ENCODE measurements around the gene PPP2R2D. TPM values are rescaled to one million over a fixed set of nuclear protein-coding genes. Genes with fewer than 3 reads are reported as not detected.

Gene PPP2R2D
- total RNA-seq, 1 experiment from 2014 or later = 21.3 TPM

DNA sequence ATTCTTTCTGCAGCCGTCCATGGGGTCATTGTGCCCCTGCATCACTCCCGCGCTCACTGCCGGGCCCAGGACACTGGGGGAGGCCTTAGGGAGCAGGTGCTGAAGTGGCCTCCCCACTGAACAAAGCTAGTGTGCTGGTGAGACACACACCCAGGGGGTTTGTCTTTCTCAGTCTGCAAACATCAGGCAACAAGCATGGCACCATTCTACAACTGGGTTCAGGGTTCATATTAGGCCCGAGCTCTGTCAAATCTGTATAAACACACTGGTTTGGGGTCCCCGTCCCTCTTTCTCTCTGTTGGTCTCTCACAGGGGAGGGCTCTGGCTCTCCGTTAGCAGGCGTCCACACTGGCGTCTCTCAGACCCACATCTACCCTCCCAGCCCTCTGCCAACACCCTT, 11.1 kb upstream of the PPP2R2D start:
- no peak for DNase-seq (ENCODE audit: low spot score)

DNA sequence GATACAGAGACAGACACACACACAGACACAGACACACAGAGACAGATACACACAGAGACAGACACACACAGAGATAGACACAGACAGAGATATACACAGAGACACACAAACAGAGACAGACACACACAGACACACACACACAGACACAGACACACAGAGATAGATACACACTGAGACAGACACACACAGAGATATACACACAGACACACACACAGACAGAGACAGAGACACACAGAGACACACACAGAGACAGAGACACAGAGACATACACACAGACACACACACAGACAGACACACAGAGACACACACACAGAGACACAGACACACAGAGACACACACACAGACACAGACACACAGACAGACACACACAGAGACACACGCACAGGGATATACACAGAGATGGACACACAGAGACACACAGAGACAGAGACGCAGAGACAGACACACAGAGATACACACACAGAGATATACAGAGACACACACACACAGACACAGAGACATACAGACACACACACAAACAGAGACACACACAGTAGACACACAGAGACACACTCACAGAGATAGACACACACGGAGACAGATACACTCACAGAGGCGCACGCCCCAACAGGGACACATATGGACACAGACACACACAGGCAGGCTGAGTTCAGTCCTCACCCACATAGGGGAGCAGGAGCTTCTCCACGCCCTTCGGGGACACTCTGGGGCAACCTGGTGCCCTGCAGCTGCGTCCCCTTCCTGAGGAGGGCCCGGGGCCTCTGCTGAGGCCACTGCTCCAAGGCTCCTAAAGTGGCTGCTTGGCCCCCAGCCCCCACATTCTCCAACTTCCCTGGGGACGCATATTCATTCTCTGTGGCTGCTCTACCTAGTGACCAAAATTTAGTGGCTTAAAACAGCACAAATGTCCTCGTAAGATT, 10.3 kb upstream of the PPP2R2D start:
- DNase-seq (ENCODE audit: low spot score) = no peak

DNA sequence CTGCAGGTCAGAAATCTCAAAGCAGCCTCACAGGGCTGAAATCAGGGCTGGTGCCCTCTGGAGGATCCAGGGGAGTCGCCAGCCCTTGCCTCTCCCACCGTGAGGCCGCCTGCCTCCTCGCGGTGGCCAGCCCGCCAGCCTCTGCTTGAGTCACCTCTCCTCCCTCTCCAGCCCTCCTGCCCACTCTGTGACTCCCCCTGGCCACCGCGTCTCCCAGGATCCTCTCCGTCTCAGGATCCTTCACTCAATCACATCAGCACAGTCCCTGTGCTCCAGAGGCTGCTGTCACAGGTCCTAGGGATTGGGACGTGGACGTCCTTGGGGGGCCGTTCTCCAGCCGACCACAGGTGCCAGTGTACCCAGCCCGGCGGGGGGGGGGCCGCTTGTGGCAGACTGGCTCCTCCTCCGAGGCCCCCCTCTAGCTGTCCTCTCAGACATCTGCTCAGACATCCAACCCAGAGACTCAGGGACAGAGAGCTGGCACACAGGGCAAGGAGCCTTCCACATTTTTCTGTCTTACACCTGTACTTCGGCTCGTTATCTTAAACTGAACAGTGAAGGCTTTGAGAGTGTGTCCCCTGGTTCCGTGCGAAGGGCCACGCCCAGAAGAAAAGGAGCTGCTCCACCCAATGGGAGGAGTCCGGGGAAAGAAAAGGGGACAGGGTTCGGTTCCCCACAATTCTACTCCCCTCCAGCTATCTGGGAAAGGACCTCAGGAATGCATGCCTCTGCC, 9.4 kb upstream of the PPP2R2D start:
- no peak for DNase-seq (ENCODE audit: low spot score)

DNA sequence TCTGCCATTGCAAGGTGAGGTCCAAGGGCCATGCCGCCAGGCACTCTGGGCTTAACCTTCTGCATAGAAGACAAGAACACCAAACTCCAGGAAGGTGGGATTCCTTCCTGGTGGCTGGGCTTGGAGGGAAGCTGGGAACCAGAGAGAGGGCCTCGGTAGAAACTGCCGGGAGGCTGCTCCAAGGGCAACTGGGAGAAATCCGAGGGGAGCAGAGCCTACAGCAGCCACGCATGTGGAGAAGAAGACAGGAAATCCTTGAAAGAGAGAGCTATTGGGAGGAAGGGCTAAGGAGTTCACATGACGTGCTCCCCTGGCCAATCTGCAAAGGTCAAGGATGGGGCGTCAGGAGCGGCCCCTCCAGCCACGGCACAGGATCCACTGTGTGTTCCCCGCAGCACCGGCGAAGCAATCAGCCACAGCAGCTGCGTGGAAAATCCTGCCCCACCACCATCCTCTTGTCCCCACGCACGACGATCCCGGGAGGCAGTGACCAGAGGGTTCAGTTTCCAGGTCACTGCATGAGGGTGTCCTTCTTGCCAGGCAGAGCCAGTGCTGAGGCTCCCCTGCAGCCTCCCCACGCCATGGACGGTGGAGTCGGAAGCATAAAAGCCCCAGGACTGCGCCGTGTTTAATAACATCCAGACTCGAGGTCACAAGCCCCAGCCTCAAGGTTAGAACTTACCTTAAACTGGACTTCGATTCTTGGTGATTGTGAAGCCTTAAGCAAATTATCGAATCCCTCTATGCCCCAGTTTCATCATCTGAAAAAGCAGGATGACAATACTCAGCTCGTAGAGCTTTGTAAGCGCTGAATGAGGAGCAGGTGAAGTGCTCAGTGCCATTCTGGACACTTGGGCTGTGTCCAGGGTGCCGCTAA, 8.6 kb upstream of the PPP2R2D start:
- DNase-seq (ENCODE audit: low spot score) = no peak

DNA sequence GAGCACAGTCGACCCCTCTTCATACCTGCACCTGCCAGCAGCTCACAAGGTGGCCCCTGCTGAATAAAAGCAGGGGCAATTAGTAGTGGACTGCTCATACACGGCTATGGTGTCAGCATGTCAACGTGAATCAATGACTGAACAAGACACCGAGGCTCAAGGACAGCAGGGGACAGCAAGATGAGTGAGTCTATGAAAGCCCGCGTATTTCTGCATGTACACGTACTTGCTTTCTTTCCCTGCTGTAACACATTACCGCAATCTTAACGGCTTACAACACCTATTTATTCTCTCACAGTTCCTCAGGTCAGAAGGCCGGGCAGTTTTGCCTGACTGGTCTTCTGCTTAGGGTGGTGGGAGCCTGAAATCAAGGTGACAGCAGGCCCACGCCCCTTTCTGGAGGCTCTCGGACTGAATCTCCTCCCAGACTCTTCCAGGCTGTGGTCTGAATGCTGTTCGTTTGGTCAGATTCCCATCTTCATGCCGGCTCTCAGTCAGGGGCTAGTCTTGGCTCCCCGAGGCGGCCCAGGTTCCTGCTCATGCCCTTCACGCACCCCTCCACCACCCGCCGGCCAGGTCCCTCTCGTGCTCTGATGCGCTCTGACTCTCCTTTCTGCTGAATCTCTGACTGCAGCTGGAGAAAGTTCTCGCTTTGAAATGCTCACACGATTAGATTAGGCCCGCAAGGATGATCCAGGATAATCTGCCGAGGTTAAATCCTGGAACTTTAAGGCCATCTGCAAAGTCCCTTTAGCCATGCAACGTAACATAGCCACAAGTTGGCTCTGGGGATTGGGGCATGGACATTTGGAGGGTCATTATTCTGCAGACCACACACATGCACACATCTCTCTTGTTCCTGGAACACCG, 7.8 kb upstream of the PPP2R2D start:
- no peak for DNase-seq (ENCODE audit: low spot score)

DNA sequence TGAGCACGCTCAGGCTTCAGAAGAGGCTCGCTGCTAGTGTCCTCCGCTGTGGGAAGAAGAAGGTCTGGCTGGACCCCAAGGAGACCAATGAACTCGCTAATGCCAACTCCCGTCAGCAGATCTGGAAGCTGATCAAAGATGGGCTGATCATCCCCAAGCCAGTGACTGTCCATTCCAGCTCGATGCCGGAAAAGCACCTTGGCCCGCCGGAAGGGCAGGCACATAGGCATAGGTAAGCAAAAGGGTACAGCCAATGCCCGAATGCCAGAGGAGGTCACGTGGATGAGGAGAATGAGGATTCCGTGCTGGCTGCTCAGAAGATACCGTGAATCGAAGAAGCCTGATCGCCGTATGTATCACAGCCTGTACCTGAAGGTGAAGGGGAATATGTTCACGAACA, 5.7 kb upstream of the PPP2R2D start:
- DNase-seq (ENCODE audit: low spot score) = no peak

DNA sequence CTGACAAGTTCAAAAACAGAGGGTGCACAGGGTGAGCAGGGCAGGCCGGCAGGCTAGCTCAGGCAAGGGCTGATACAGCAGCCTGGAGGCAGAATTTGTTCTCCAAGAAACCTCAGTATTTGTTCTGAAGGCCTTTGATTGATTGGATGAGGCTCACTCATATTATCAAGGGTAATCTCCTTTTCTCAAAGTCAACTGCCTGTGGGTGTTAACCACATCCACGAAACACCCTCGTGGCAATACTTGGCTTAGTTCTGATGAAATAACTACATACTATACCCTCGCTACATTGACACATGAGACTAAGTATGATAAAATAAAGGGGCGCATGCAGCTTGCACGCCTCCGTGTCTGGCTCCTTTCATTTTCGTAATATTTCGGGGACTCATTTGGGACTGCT, 4.4 kb upstream of the PPP2R2D start:
- DNase-seq (ENCODE audit: low spot score) = no peak

DNA sequence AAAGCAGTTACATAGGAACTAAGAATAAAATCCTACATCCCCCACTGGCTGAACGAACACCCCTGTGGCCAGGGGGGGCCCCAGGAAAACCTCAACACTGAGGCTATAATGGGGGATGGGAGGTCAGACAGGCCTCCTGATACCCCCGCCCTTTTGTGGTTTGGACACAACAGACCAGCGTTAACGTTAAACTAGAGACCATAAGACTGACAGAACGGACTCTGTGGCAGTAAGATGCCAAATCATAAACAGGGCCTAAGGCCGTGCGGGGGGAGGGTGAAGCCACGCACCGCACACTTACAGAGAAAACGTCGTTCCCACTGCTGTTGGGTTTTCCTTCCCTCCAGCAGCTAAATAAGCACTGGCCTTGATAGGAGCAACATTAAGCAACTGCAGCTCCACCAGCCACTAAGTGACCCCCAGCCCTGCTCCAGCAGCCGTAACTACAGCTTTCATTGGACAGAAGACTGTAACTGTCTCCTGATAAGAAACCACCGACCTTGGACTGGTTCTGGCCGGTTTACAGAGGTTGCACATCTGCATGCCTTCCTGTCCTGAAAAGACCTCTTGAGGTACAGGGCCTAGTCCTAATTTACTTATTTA, 3.4 kb upstream of the PPP2R2D start:
- no peak for DNase-seq (ENCODE audit: low spot score)

DNA sequence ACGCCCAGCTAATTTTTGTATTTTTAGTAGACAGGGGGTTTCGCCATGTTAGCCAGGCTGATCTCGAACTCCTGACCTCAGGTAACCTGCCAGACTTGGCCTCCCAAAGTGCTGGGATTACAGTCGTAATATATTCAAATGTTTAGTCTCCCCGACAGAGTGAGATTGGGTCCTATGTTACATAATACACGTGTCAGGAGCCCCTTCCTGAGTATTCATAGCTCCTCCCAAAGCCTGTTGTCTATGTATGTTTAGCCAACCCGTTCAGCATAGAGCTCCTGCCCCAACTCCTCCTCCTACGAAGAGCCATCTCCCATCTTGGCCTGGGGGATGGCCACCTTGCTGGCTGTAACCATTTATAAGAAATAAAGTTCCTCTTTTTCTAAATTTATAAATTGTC, 2.7 kb upstream of the PPP2R2D start:
- no peak for DNase-seq (ENCODE audit: low spot score)

DNA sequence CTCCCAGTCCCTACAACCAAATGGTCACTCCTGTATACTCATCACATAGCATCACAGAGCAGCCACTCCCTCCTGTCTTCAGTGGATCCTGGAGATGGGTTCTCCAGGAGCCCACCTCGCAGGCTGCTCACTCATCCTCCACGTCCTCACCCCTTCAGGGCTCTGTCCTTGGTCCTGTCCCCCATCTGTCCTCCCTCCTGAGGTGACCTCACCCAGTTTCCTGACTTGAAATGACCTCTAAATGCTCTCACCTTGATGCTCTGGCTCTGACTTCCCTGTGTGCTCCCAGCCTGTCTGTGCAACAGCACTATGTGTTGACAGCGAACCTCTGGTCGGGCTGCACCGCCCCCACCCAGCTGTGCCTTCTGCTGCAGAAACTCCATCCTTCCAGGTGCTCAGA, 2.1 kb upstream of the PPP2R2D start:
- no peak for DNase-seq (ENCODE audit: low spot score)

DNA sequence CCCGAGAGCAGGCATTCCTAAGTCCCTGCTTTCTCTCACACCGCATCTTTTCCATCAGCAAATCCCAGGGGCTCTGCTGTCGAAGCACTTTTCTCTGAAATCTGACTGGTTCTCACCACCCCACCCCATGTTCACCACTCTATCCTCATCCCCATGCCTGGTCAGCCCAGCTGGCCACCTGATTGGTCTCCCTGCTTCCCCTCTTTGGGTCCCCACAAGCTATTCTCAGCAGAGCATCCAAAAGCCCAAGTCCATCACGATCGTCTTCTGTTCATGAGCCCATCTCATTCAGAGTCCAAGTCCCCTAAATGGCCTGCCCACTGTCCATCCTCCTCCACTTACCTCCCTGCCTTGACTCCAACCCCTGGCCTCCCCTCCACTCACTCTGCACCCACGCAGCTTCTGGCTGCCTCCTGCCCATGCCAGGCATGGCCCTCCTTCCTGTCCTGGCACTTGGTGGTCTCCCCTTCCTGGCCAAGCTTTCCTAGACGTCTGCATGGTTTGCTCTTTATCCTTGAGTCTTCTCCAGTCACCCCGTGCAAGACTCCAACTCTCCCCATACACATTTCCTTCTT, 1.6 kb upstream of the PPP2R2D start:
- DNase-seq (ENCODE audit: low spot score) = no peak

DNA sequence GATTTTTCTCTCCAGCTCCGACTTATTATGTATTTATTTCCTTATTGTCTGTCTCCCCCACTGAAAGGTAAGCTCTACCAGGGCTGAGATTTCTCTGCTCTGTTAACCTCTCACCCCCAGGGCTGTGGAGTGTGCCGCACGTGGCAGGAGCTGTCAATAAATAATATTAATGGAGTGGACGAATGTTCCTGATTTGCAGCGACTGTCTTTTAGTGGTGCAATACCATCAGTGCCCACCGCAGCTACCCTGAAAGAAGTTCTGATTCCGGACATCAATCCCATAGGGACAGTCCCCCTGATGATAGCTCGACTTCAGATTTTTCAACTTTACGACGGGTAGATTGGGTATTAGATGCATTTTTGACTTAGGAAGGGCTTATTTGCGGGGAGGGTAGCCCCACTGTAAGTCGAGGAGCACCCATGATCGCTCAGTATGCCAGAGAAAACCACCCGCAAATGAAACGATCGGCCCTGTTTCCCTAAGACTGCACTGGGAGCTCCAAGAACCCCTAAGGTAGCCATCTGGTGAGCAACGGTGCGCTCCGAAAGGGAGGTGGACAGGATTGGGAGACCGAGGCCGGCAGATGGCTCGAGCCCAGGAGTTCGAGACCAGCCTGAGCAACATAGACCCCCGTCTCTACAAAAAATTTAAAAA, 986 bp upstream of the PPP2R2D start:
- DNase-seq (ENCODE audit: low spot score) = no peak

DNA sequence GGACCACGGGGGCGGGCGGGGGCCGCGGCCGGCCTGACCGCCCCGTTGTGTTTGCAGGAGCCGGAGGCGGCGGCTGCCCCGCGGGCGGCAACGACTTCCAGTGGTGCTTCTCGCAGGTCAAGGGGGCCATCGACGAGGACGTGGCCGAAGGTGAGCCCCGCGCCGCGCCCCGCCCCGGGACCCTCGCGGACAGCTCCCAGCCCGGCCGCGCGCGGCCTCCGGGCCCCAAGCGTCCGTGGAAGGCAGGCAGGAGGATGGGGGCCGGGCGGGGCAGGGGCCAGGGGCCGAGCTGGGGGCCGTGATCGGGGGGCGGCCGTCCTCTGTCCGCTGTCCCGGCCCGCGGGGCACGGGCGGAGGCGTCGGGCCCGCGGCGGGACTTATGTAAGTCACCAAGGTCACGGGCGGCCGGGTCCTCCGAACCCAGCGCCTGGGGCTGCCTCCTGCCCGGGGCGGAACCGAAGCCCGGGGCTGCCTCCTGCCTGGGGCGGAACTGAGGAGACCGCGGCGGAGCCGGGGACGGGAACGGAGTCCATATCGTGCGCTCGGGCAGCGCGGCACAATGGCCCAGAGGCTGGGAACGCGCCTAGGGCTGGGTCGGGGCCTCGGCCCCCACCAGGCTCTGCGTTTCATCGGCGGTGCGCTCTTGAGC, 497 bp downstream of the PPP2R2D start:
- no peak for DNase-seq (ENCODE audit: low spot score)

DNA sequence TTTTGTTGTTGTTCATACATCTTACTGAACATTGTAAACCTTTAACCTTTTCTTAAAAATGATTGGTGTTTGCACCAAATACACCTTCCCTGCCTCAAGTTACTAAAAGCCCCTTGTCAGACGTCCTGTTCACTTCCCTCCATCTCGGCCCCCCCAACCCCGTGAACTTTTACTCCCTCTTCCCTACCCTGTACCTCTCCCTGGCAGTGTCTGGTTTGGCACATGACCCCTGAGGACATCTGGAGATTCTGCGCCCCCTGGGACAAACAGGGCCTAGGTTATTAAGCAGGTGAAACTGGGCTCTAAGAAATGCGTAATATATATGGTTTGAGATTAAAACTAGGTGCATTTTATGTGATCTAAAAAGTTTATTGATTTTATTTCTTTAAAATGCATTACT, 1.4 kb downstream of the PPP2R2D start:
- DNase-seq (ENCODE audit: low spot score) = no peak

DNA sequence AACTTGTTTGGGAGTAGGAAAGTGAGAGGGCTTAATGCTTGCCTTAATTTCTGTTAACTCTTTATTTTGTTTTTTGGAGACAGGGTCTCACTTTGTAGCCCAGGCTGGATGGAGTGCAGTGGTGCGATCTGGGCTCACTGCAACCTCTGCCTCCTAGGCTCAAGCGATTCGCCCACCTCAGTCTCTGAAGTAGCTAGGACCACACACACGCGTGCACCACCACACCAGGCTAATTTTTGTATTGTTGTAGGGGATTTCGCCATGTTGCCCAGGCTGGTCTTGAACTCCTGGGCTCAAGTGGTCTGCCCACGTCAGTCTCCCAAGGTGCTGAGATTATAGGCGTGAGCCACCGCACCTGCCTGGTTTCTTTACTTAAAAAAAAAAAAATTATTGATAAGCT, 1.9 kb downstream of the PPP2R2D start:
- no peak for DNase-seq (ENCODE audit: low spot score)

DNA sequence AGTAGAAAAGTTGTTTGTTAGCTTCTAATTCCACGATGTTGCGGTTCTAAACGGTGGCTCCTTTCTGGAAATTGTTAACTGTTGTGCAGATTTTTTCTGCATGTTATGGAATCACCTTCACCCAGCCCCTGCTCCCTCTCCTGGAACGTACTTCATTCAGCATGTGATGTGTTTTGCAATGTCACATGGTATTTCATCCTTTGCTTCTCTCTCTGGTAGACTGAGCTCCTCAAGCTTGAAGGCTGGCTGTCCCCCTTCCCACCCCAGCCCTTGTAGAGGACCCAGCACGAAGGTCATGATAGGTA, 4.4 kb downstream of the PPP2R2D start:
- no peak for DNase-seq (ENCODE audit: low spot score)

DNA sequence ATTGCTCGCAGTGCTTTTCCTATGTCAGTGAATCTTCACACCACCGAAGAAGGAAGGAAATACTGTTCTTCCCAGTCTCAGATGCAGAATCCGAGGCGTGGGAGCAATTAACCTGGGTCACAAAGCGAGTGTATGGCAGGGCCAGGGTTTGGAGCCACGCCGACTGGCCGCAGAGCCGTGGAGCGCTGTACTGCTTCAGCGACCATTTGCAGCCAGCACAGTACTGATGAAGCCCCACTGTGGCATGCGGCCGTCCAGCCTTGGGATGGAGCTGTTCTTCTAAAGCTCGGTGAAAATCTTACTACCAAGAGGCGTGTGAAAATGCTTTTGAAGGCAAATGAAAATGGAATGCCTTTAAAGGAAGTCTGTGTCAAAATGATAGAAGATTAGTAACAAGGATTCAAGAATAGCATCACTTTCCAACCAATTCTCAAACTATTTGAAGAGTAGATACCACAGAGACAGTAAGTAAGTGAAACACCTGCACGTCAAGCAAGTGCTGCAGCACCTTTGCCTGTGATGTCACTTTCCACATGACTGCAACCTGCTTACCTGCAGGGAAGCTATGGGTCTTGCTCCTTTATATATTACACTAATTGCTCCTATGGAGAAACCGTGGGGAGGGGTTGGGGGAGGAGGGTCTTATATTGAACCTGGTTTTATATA, 4.9 kb downstream of the PPP2R2D start:
- no peak for DNase-seq (ENCODE audit: low spot score)

DNA sequence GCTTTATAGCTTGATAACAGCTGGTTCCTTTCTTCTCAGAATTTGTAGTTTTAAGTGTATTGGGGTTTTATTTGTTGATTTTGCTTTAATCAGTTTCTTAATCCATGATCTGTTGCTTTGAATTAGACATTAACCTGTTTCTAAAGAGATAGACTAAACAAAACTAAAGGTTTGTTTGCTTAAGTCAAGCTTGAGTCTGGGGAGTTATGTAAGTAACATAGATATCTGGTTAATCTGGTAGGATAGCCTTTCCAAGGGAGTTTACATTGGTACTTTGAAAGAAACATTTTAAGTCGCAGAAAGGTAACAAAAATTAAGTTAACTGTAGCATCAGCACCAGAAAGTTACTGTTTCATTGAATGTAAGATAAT, 5.4 kb downstream of the PPP2R2D start:
- DNase-seq (ENCODE audit: low spot score) = no peak

DNA sequence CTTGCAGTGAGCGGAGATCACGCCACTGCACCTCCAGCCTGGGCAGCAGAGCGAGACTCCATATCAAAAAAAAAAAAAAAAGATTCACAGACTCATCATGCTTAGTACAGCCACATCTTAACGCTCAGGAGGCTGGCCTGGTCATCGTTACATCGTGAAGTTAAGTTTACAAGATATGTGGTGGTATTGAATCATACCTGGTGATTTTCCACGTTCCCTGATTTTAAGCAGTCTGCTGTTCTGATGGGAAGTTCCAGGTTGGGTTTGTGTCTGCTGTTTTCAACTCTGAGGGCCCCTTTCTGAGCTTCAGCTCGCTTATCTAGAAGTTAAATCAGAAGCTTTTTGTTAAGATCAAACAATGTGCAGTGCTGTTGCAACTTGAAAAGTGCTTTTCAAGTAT, 6.9 kb downstream of the PPP2R2D start:
- DNase-seq (ENCODE audit: low spot score) = no peak
